GM21447 (cell line): ENCODE results near the gene CEP85L.
A peak's percentile ranks its signal among the peaks of the same experiment; 100 is the strongest.

Experiments used
- ATAC-seq: cut with Tn5 transposase; IDR thresholded peaks from one replicate; pipeline ENCODE4 v1.9.1; 2021; ENCODE audit not compliant: unreplicated experiment

The CEP85L gene

GRCh38 chr6:118580585-118581419, 70.6 kb downstream of the CEP85L start:
- no peak for ATAC-seq

- no peak for ATAC-seq
Observed at GRCh38 chr6:118579786-118580185, 71.6 kb downstream of the CEP85L start.

GRCh38 chr6:118578617-118579016, 72.8 kb downstream of the CEP85L start:
- no peak for ATAC-seq

GRCh38 chr6:118577972-118578371, 73.4 kb downstream of the CEP85L start:
- no peak for ATAC-seq

GRCh38 chr6:118574051-118574865, 77.1 kb downstream of the CEP85L start:
- no peak for ATAC-seq

- no peak for ATAC-seq
Observed at GRCh38 chr6:118571121-118571520, 80.3 kb downstream of the CEP85L start.

- no peak for ATAC-seq
Observed at GRCh38 chr6:118569498-118569897, 81.9 kb downstream of the CEP85L start.

- ATAC-seq, result no peak
Observed at GRCh38 chr6:118567974-118568373, 83.4 kb downstream of the CEP85L start.

GRCh38 chr6:118565311-118565960, 86.0 kb downstream of the CEP85L start:
- ATAC-seq, result peak; percentile 99

- ATAC-seq, result no peak
Observed at GRCh38 chr6:118562959-118563358, 88.4 kb downstream of the CEP85L start.

GRCh38 chr6:118562248-118562647, 89.1 kb downstream of the CEP85L start:
- no peak for ATAC-seq

GRCh38 chr6:118559659-118560058, 91.7 kb downstream of the CEP85L start:
- peak; percentile 70 for ATAC-seq

GRCh38 chr6:118558464-118559217, 92.8 kb downstream of the CEP85L start:
- ATAC-seq, result peak; percentile 84

- ATAC-seq, result no peak
Observed at GRCh38 chr6:118554698-118555097, 96.7 kb downstream of the CEP85L start.

- ATAC-seq, result no peak
Observed at GRCh38 chr6:118553132-118553531, 98.3 kb downstream of the CEP85L start.

GRCh38 chr6:118551063-118552053, 100.0 kb downstream of the CEP85L start:
- ATAC-seq, result peak; percentile 95

- no peak for ATAC-seq
Observed at GRCh38 chr6:118548613-118549012, 102.8 kb downstream of the CEP85L start.

- ATAC-seq, result no peak
Observed at GRCh38 chr6:118548136-118548535, 103.3 kb downstream of the CEP85L start, which contains the start of gene PLN. TSS of gene PLN (plus strand) at chr6:118548296. CDS start at chr6:118558922, 10,626 bp downstream.

GRCh38 chr6:118546880-118547218, 104.5 kb downstream of the CEP85L start:
- no peak for ATAC-seq
